Lung (tissue), 12 donors: ENCODE data around the gene SRC. TPM values are rescaled to one million over a fixed set of nuclear protein-coding genes. Genes with fewer than 3 reads are reported as not detected.
"Not testable (repeated sequence)": the region's sequence is repeated elsewhere in the genome, so short reads cannot be mapped to it uniquely, and the experiment has no call there.

Experiments used
- ATAC-seq: fragments of 200-7000 bp; cut with Tn5 transposase; one replicate; pipeline ENCODE4 v1.9.1; 2020; ENCODE audit warnings: moderate number of reproducible peaks; ENCODE audit not compliant: insufficient read depth, low FRiP score
- DNase-seq, 3 donors: peaks; one replicate each; pipeline ENCODE4 v3.0.0-alpha.2; 2013 to 2017
- H3K27ac ChIP-seq, 2 donors: one replicate each; pipeline ENCODE4 v1.5.1; 2013; ENCODE audit warnings: mild to moderate bottlenecking in 2 of 2, moderate library complexity in 2 of 2, control low read depth in 1 of 2, inconsistent platforms in 1 of 2, low read depth in 1 of 2, low read length in 1 of 2
- H3K27me3 ChIP-seq, 3 donors: one replicate each; pipeline ENCODE4 v1.5.1; 2013; ENCODE audit warnings: low read length in 2 of 3; ENCODE audit not compliant: control insufficient read depth in 3 of 3, insufficient read depth in 3 of 3
- H3K36me3 ChIP-seq, 4 donors: one replicate each; pipeline ENCODE4 v1.5.1; 2013; ENCODE audit warnings: low read length in 4 of 4, mild to moderate bottlenecking in 1 of 4, moderate library complexity in 1 of 4; ENCODE audit not compliant: control insufficient read depth in 4 of 4, insufficient read depth in 4 of 4
- H3K4me1 ChIP-seq, 5 donors: one replicate each; pipeline ENCODE4 v1.5.1; 2013; ENCODE audit warnings: low read length in 5 of 5, mild to moderate bottlenecking in 2 of 5, moderate library complexity in 1 of 5; ENCODE audit not compliant: control insufficient read depth in 5 of 5, insufficient read depth in 5 of 5
- H3K4me3 ChIP-seq: one replicate; pipeline ENCODE4 v1.5.1; 2013; ENCODE audit warnings: mild to moderate bottlenecking, control low read depth, moderate library complexity
- H3K9ac ChIP-seq, 2 donors: one replicate each; pipeline ENCODE4 v1.5.1; 2013; ENCODE audit warnings: low read length in 2 of 2, control low read depth in 1 of 2; ENCODE audit not compliant: insufficient read depth in 1 of 2
- H3K9me3 ChIP-seq, 4 donors: one replicate each; pipeline ENCODE4 v1.5.1; 2013; ENCODE audit warnings: low read length in 3 of 4, mild to moderate bottlenecking in 1 of 4, moderate library complexity in 1 of 4; ENCODE audit not compliant: control insufficient read depth in 4 of 4, insufficient read depth in 3 of 4
- WGBS, 2 donors: extraction: QIAGEN DNeasy Blood & Tissue Kit; methylation state at CpG; one replicate each; pipeline ENCODE4 v1.1.7; 2013; 5-methylcytosine and 5-hydroxymethylcytosine counted together
- polyA plus RNA-seq, 2 donors: library from polyadenylated mRNA; stranded (reverse); fragments of 200-250 nt; gene quantifications; one replicate each; pipeline ENCODE4 v1.2.1, GENCODE V29; 2013
- total RNA-seq, 2 donors: library from RNA; depleted of rRNA in 1 of 2; stranded (reverse); fragments of >200 nt in 1 of 2; gene quantifications; one replicate each; pipeline ENCODE4 v1.2.1, GENCODE V29; 2014 to 2021
- TF ChIP-seq, protein P1 (sequence below): IDR thresholded peaks from 2 replicates; pipeline ENCODE4 v1.5.1; 2012; ENCODE audit warnings: mild to moderate bottlenecking; ENCODE audit errors: control extremely low read depth, extremely low read depth
- donor health status: control.
- donor health status: control.
- donor health status: Bipolar disorder and iron deficiency.
- donor health status: healthy.
- donor health status: DM: yes; HTN: yes; CAD: no.

The SRC gene
- total and polyA plus RNA-seq, 4 donors: 35.6 to 69.5 (median 50.1) TPM

GRCh38 chr20:37336369-37337207, 9.4 kb upstream of the SRC start:
- peak overlapping the region in 1 of 2 donors; percentile 58 for H3K27ac ChIP-seq
- peak in 1 of 3 donors; percentile 56 for DNase-seq
- peak; percentile 77 for ATAC-seq
- H3K36me3 ChIP-seq: no peaks in the 10 kb centered on the region
- H3K27me3 ChIP-seq: no peaks in the 10 kb centered on the region
- 17 to 29% methylated on average over 11 of the region's 11 CpGs for WGBS, 2 donors
- H3K9ac ChIP-seq: no peak overlapping the region
- TF ChIP-seq, protein P1, sequence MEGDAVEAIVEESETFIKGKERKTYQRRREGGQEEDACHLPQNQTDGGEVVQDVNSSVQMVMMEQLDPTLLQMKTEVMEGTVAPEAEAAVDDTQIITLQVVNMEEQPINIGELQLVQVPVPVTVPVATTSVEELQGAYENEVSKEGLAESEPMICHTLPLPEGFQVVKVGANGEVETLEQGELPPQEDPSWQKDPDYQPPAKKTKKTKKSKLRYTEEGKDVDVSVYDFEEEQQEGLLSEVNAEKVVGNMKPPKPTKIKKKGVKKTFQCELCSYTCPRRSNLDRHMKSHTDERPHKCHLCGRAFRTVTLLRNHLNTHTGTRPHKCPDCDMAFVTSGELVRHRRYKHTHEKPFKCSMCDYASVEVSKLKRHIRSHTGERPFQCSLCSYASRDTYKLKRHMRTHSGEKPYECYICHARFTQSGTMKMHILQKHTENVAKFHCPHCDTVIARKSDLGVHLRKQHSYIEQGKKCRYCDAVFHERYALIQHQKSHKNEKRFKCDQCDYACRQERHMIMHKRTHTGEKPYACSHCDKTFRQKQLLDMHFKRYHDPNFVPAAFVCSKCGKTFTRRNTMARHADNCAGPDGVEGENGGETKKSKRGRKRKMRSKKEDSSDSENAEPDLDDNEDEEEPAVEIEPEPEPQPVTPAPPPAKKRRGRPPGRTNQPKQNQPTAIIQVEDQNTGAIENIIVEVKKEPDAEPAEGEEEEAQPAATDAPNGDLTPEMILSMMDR: no peak
- peaks cover 0 to 9% (median 5%) of the 10 kb centered on the region in 5 donors for H3K4me1 ChIP-seq
- no peak overlapping the region for H3K4me3 ChIP-seq
- H3K9me3 ChIP-seq: no peaks in the 10 kb centered on the region

- ATAC-seq: no peak
- peak overlapping the region in 1 of 2 donors; percentile 4 for H3K27ac ChIP-seq
- TF ChIP-seq, protein P1: no peak
- WGBS, 2 donors: 71 to 75% methylated on average over 8 of the region's 8 CpGs
- peaks cover 0 to 8% (median 2%) of the 10 kb centered on the region in 5 donors for H3K4me1 ChIP-seq
- H3K36me3 ChIP-seq: no peaks in the 10 kb centered on the region
- DNase-seq: no peak
- H3K4me3 ChIP-seq: no peak overlapping the region
- H3K27me3 ChIP-seq: no peaks in the 10 kb centered on the region
- no peaks in the 10 kb centered on the region for H3K9me3 ChIP-seq
- no peak overlapping the region for H3K9ac ChIP-seq
Measured at GRCh38 chr20:37337208-37337991, 8.5 kb upstream of the SRC start.

- not testable (repeated sequence) for H3K4me1 ChIP-seq
Measured at GRCh38 chr20:37338380-37338779, 7.6 kb upstream of the SRC start.

GRCh38 chr20:37339208-37339607, 6.7 kb upstream of the SRC start:
- Histone ChIP-seq H3K9me3 (no peaks in the 10 kb centered on the region), H3K4me1 (peaks cover 0 to 8% (median 0%) of the 10 kb centered on the region in 5 donors), H3K9ac (no peak overlapping the region), H3K36me3 (no peaks in the 10 kb centered on the region), H3K4me3 (no peak overlapping the region), H3K27ac (no peak overlapping the region), H3K27me3 (no peaks in the 10 kb centered on the region)
- DNase-seq: no peak
- 80 to 83% methylated on average over 4 of the region's 4 CpGs for WGBS, 2 donors
- TF ChIP-seq, protein P1: no peak
- no peak for ATAC-seq

More at GRCh38 chr20:37338380-37338779, 7.6 kb upstream of the SRC start:
- H3K9me3 ChIP-seq, H3K9ac ChIP-seq, H3K4me3 ChIP-seq, DNase-seq, H3K36me3 ChIP-seq, H3K27me3 ChIP-seq, H3K27ac ChIP-seq, ATAC-seq: not testable (repeated sequence)
- WGBS, 2 donors: 94 to 95% methylated on average over 8 of the region's 8 CpGs

GRCh38 chr20:37339764-37340109, 6.2 kb upstream of the SRC start:
- H3K9me3 ChIP-seq, ATAC-seq, H3K4me3 ChIP-seq, H3K36me3 ChIP-seq, DNase-seq, H3K27me3 ChIP-seq, H3K4me1 ChIP-seq, H3K9ac ChIP-seq, H3K27ac ChIP-seq: not testable (repeated sequence)
- WGBS, 2 donors: 94 to 96% methylated on average over 7 of the region's 7 CpGs
